Mucosa of gallbladder (tissue), 1 donor: ENCODE data around the gene PLCH2. TPM values are rescaled to one million over a fixed set of nuclear protein-coding genes. Genes with fewer than 3 reads are reported as not detected.

Experiments used
- DNase-seq: peaks from one replicate; pipeline ENCODE4 v3.0.0-alpha.2; 2020; ENCODE audit warnings: low spot score
- total RNA-seq: library from RNA; stranded (reverse); gene quantifications from one replicate; pipeline ENCODE4 v1.2.1, GENCODE V29; 2021
- donor health status: DM: no; HTN: no; CAD: no.

Gene PLCH2
- total RNA-seq, 1 donor from 2014 or later: 8.1 TPM

- no peak for DNase-seq
Measured at GRCh38 chr1:2501041-2501819, 25.1 kb downstream of the PLCH2 start.

GRCh38 chr1:2501820-2502119 is 25.7 kb downstream of the PLCH2 start:
- no peak for DNase-seq

- no peak for DNase-seq
Measured at GRCh38 chr1:2502210-2502609, 26.1 kb downstream of the PLCH2 start.

- DNase-seq: no peak
Measured at GRCh38 chr1:2502661-2503553, 26.8 kb downstream of the PLCH2 start.

GRCh38 chr1:2503554-2504224 is 27.6 kb downstream of the PLCH2 start:
- DNase-seq: no peak

GRCh38 chr1:2504225-2504948 is 28.3 kb downstream of the PLCH2 start:
- no peak for DNase-seq

- DNase-seq: no peak
Measured at GRCh38 chr1:2504949-2505272, 28.8 kb downstream of the PLCH2 start.

- no peak for DNase-seq
Measured at GRCh38 chr1:2505461-2505994, 29.4 kb downstream of the PLCH2 start.

GRCh38 chr1:2506007-2506860 is 30.1 kb downstream of the PLCH2 start:
- DNase-seq: no peak

- DNase-seq: no peak
Measured at GRCh38 chr1:2506901-2507565, 30.9 kb downstream of the PLCH2 start.

GRCh38 chr1:2507744-2508155 is 31.7 kb downstream of the PLCH2 start:
- no peak for DNase-seq

GRCh38 chr1:2508180-2508579 is 32.1 kb downstream of the PLCH2 start:
- DNase-seq: no peak

- DNase-seq: no peak
Measured at GRCh38 chr1:2508751-2509150, 32.7 kb downstream of the PLCH2 start.

GRCh38 chr1:2509589-2509988 is 33.5 kb downstream of the PLCH2 start:
- no peak for DNase-seq

GRCh38 chr1:2510366-2511155 is 34.5 kb downstream of the PLCH2 start:
- DNase-seq: no peak

GRCh38 chr1:2512862-2513421 is 36.9 kb downstream of the PLCH2 start:
- no peak for DNase-seq

- DNase-seq: no peak
Measured at GRCh38 chr1:2513939-2514652, 38.0 kb downstream of the PLCH2 start.
